Measurements from ENCODE around the gene PPP2R5C. TPM values are rescaled to one million over a fixed set of nuclear protein-coding genes. Genes with fewer than 3 reads are reported as not detected.
A peak's percentile ranks its signal among the peaks of the same experiment; 100 is the strongest.
"Not testable (repeated sequence)": the region's sequence is repeated elsewhere in the genome, so short reads cannot be mapped to it uniquely, and the experiment has no call there.

Gene PPP2R5C
- total and polyA plus RNA-seq, 7 donors: 90.2 to 175 (median 131) TPM

GRCh38 chr14:101728367-101728742 is 33.2 kb upstream of the PPP2R5C start:
- H3K9me3 ChIP-seq: no peaks in the 10 kb centered on the region
- peaks cover 0 to 10% (median 0%) of the 10 kb centered on the region in 3 donors for H3K27me3 ChIP-seq
- no peak for TF ChIP-seq CTCF (IDR thresholded peaks at IDR 0.05)
- TF ChIP-seq POLR2AphosphoS5 (IDR thresholded peaks at IDR 0.05): no peak
- TF ChIP-seq POLR2A (IDR thresholded peaks at IDR 0.05): no peak
- TF ChIP-seq EP300 (IDR thresholded peaks at IDR 0.05): no peak
- no peak overlapping the region for H3K27ac ChIP-seq
- WGBS, 2 donors: 92 to 94% methylated on average over 10 of the region's 10 CpGs
- H3K4me3 ChIP-seq: no peak overlapping the region
- intact Hi-C loops (cut with DNase I): no loop called here
- no peak for DNase-seq
- no peaks in the 10 kb centered on the region for H3K36me3 ChIP-seq
- H3K4me1 ChIP-seq: peaks cover 0 to 8% (median 4%) of the 10 kb centered on the region in 4 donors

- Histone ChIP-seq H3K9me3 (no peaks in the 10 kb centered on the region), H3K4me3 (no peak overlapping the region), H3K27ac (no peak overlapping the region), H3K27me3 (peaks cover 0 to 10% (median 0%) of the 10 kb centered on the region in 3 donors), H3K4me1 (peaks cover 0 to 8% (median 4%) of the 10 kb centered on the region in 4 donors), H3K36me3 (no peaks in the 10 kb centered on the region)
- TF ChIP-seq CTCF (IDR thresholded peaks at IDR 0.05): no peak
- no peak for TF ChIP-seq EP300 (IDR thresholded peaks at IDR 0.05)
- TF ChIP-seq POLR2A (IDR thresholded peaks at IDR 0.05): no peak
- no peak for DNase-seq
- intact Hi-C loops (cut with DNase I): no loop called here
- 97% methylated on average over 6 of the region's 6 CpGs for WGBS, 2 donors
Measured at GRCh38 chr14:101729382-101729781, 32.1 kb upstream of the PPP2R5C start.

- intact Hi-C loops (cut with DNase I); H3K27me3 ChIP-seq; H3K4me3 ChIP-seq; H3K4me1 ChIP-seq; H3K36me3 ChIP-seq; H3K9me3 ChIP-seq; DNase-seq; H3K27ac ChIP-seq: not testable (repeated sequence)
- 87 to 92% methylated on average over 4 of the region's 4 CpGs for WGBS, 2 donors
Measured at GRCh38 chr14:101730157-101730556, 31.4 kb upstream of the PPP2R5C start.

- H3K27ac ChIP-seq: peak overlapping the region in 3 of 4 donors; percentile 32 to 57 (median 37)
- no peak overlapping the region for H3K4me3 ChIP-seq
- WGBS, 2 donors: 63 to 79% methylated on average over 3 of the region's 3 CpGs
- TF ChIP-seq CTCF (IDR thresholded peaks at IDR 0.05) (no peak), EP300 (IDR thresholded peaks at IDR 0.05) (no peak), POLR2AphosphoS5 (IDR thresholded peaks at IDR 0.05) (no peak), POLR2A (IDR thresholded peaks at IDR 0.05) (no peak)
- no peaks in the 10 kb centered on the region for H3K36me3 ChIP-seq
- no peaks in the 10 kb centered on the region for H3K9me3 ChIP-seq
- H3K4me1 ChIP-seq: peaks cover 0 to 8% (median 4%) of the 10 kb centered on the region in 4 donors
- DNase-seq: no peak
- intact Hi-C loops (cut with DNase I): no loop called here
- peaks cover 0 to 10% (median 0%) of the 10 kb centered on the region in 3 donors for H3K27me3 ChIP-seq
Measured at GRCh38 chr14:101730626-101731186, 30.8 kb upstream of the PPP2R5C start.

- peak; percentile 77 for DNase-seq
- no peak overlapping the region for H3K4me3 ChIP-seq
Measured at GRCh38 chr14:101731187-101732080, 30.1 kb upstream of the PPP2R5C start.

More at GRCh38 chr14:101731187-101732080, 30.1 kb upstream of the PPP2R5C start:
- Histone ChIP-seq H3K4me1 (peaks cover 0 to 8% (median 4%) of the 10 kb centered on the region in 4 donors), H3K9me3 (no peaks in the 10 kb centered on the region), H3K27ac (peak overlapping the region; percentile 26 to 57 (median 34)), H3K27me3 (peaks cover 0 to 10% (median 0%) of the 10 kb centered on the region in 3 donors), H3K36me3 (no peaks in the 10 kb centered on the region)
- TF ChIP-seq EP300 (IDR thresholded peaks at IDR 0.05) (peak in 1 of 4 donors; percentile 14), POLR2AphosphoS5 (IDR thresholded peaks at IDR 0.05) (peak in 2 of 4 donors; percentile 14 to 39), CTCF (IDR thresholded peaks at IDR 0.05) (no peak), POLR2A (IDR thresholded peaks at IDR 0.05) (no peak)
- intact Hi-C loops (cut with DNase I): no loop called here
- 2 to 14% methylated on average over 16 of the region's 16 CpGs for WGBS, 2 donors
